Astrocyte of the spinal cord (primary cell): ENCODE measurements around the gene OR10G8.
"Not testable (repeated sequence)": the region's sequence is repeated elsewhere in the genome, so short reads cannot be mapped to it uniquely, and the experiment has no call there.

Experiments used
- DNase-seq: peaks from one replicate; pipeline ENCODE4 v3.0.0; 2011; ENCODE audit warnings: low read depth, low spot score
- H3K4me3 ChIP-seq: 2 replicates; pipeline ENCODE4 v1.5.1; 2011; ENCODE audit warnings: low read depth, mild to moderate bottlenecking, low read length, moderate library complexity
- in situ Hi-C: cut with HindIII; loops from 2 replicates; pipeline ENCODE4 v1.10.0; 2017; ENCODE audit warnings: low sequenced_read_pairs
- TF ChIP-seq, protein P1 (sequence below): IDR thresholded peaks from 2 replicates; pipeline ENCODE4 v1.5.1; 2012; ENCODE audit warnings: low read depth, mild to moderate bottlenecking, low read length, inconsistent platforms

OR10G8 gene, protein sequence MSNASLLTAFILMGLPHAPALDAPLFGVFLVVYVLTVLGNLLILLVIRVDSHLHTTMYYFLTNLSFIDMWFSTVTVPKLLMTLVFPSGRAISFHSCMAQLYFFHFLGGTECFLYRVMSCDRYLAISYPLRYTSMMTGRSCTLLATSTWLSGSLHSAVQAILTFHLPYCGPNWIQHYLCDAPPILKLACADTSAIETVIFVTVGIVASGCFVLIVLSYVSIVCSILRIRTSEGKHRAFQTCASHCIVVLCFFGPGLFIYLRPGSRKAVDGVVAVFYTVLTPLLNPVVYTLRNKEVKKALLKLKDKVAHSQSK

DNA sequence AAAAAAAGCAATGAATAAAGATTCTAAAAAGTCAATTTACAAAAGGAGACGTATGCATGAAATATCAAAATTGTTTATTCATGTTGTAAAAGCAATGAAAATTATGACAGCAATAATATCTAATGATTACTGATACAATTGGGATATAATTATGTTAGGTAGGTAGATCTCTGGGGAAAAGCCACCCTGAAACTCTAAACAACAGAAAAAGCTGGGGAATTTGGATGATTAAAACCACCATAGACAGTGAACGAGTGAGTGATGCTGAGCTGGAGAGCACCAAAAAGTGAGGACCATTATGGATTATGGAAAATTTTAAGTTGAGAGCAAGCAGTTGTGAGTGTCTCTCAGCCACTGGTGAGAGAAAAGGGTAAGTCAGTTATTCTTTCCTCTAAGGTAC lies at the start of gene OR10G8:
Gene OR10G8, plus strand, starts transcription at position 301 of the 400 bp plus-strand sequence. CDS start 2,825 bp downstream, outside the sequence.
- DNase-seq, result no peak
- in situ Hi-C loops, result no loop called here
- H3K4me3 ChIP-seq, result no peak within 1 kb of the TSS
- TF ChIP-seq, protein P1, sequence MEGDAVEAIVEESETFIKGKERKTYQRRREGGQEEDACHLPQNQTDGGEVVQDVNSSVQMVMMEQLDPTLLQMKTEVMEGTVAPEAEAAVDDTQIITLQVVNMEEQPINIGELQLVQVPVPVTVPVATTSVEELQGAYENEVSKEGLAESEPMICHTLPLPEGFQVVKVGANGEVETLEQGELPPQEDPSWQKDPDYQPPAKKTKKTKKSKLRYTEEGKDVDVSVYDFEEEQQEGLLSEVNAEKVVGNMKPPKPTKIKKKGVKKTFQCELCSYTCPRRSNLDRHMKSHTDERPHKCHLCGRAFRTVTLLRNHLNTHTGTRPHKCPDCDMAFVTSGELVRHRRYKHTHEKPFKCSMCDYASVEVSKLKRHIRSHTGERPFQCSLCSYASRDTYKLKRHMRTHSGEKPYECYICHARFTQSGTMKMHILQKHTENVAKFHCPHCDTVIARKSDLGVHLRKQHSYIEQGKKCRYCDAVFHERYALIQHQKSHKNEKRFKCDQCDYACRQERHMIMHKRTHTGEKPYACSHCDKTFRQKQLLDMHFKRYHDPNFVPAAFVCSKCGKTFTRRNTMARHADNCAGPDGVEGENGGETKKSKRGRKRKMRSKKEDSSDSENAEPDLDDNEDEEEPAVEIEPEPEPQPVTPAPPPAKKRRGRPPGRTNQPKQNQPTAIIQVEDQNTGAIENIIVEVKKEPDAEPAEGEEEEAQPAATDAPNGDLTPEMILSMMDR, result no peak

DNA sequence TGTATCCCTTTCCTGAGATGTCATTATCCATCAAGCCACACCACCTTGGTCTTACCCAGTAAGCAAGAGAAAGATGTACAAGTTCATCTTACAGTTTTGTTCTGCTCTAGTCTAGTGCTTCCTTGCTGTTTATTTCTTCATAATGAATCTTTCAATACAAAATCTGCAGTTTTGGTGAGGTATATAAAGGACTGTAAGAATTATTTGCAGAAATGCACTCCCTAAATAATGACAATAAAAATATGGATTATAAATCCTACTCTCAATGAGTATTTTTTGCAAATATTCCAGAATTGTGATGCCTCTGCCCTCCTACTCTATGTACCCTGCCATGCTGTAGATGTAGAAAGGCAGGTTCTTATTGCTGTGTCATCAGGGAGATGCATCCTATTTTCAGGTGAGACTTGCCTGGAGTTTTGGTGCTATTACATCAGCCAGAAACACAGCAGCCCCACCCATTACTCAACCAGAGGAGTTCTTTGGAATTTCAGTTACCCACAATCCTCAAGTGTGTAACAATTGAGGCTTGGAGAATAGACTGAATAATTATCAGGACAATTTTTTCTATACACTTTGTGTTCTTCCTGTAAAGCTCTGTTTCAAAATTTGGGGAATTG lies 48.8 kb upstream of the OR10G8 start, which contains the start of gene OR10S1:
Gene OR10S1, minus strand, starts transcription at position 51 of the 617 bp plus-strand sequence. CDS start 117 bp downstream, outside the sequence.
- no peak for DNase-seq
- in situ Hi-C loops, result no loop called here
- TF ChIP-seq, protein P1, result no peak
- no peak within 1 kb of the TSS for H3K4me3 ChIP-seq

DNA sequence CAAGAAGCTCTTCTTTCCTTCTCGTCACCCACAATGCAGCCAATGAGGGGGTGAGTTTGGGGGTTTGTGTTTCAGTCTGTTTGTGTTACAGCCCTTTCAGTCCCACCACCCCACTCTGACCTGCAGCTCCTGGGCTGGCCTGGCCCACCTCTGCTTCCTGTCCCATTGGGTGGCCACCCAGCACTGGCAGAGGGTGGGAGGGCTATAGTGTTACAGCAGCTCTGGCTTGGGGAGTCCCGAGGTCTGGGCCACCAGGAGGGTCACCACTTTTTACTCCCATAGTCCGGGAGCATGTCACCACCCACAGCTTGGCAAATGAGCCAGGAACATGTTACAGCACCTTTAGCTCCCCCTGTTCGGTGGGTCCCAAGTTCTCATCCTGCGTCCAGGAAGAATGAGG lies 47.3 kb upstream of the OR10G8 start:
- no peak overlapping the region for H3K4me3 ChIP-seq
- in situ Hi-C loops, result no loop called here
- TF ChIP-seq, protein P1, result no peak
- no peak for DNase-seq

DNA sequence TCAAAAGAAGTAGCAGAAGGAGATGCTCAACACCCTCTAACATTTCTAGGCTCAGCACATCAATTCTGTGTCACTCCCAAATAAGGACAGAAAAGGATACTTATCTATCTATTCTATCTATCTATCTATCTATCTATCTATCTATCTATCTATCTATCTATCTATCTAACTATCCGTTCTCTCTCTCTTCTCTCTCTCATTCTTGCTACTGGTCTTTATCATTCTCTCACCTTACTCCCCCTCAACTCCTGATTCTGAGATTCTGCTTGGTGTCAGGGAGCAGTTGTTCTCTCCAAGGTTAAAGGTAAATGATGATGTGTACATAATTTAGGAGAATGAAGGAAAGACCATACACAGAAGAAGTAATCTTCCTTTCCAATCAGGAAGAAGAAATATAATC lies 31.5 kb upstream of the OR10G8 start, which contains the start of gene OR10G6:
Gene OR10G6, minus strand, starts transcription at position 43 of the 400 bp plus-strand sequence. Its CDS starts 0 bp downstream, at position 43.
- H3K4me3 ChIP-seq, result no peak within 1 kb of the TSS
- in situ Hi-C loops, result no loop called here
- no peak for DNase-seq
- TF ChIP-seq, protein P1, result no peak

DNA sequence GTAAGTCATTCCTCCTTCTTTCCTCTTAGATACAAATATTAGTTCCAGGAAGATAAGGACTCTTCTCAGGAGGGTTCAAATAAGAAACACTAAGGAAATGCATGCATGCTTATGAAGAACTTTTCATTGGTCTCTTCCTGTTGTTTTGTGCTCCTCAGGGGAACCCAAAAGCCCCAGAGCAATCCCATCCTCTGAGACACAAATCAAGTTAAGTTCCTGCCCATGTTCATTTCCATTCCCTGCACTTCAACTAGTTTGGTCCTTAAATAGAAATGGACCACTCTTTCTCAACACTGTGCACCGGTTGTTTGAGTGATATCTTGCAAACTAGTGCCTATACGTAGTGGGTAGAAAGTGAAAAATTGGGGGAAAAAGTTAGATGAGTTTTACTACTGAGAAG lies 13.9 kb upstream of the OR10G8 start, which contains the start of gene OR10G4:
Gene OR10G4, plus strand, starts transcription at position 301 of the 400 bp plus-strand sequence. CDS start 2,578 bp downstream, outside the sequence.
- H3K4me3 ChIP-seq, result no peak within 1 kb of the TSS
- in situ Hi-C loops, result no loop called here

DNA sequence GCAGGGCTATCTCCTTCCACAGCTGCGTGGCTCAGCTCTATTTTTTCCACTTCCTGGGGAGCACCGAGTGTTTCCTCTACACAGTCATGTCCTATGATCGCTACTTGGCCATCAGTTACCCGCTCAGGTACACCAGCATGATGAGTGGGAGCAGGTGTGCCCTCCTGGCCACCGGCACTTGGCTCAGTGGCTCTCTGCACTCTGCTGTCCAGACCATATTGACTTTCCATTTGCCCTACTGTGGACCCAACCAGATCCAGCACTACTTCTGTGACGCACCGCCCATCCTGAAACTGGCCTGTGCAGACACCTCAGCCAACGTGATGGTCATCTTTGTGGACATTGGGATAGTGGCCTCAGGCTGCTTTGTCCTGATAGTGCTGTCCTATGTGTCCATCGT lies 10.8 kb upstream of the OR10G8 start:
- in situ Hi-C loops, H3K4me3 ChIP-seq, DNase-seq: not testable (repeated sequence)

More for the DNA sequence above, 13.9 kb upstream of the OR10G8 start, which contains the start of gene OR10G4:
- DNase-seq, result no peak
- TF ChIP-seq, protein P1, result no peak

DNA sequence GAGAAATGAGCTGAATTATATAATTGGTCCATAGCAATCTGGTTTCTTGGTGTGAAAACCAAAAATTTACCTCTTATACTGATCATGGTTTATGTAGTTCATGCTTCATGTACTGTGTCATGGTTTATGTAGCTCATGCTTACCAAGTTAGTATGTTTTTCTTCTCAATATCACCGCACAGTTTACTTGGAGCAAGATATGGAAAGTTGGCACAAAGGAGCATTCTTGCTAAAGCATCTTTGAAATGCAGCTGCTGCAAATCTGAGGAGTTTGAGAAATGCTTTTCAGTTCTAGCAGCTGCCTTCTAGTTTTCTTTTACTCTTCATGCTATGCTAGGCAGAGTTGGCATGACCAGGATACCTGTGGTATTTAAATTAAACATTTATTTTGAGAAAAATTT lies 10.1 kb downstream of the OR10G8 start:
- TF ChIP-seq, protein P1, result no peak
- in situ Hi-C loops, result no loop called here
- no peak overlapping the region for H3K4me3 ChIP-seq
- DNase-seq, result no peak
